Spinal cord (tissue), 10 donors: ENCODE measurements around the gene RPL10. TPM values are rescaled to one million over a fixed set of nuclear protein-coding genes. Genes with fewer than 3 reads are reported as not detected.

ENCODE experiments used
- DNase-seq, 6 donors: peaks; one replicate each; pipeline versions ENCODE4 v3.0.0 to v3.0.0-alpha.2; 2013 to 2015; ENCODE audit warnings: low spot score in 6 of 6, low read depth in 4 of 6
- H3K27ac ChIP-seq: one replicate; pipeline ENCODE4 v1.5.1; 2013; ENCODE audit warnings: low read depth, low read length, control low read depth
- H3K27me3 ChIP-seq: one replicate; pipeline ENCODE4 v1.6.1; 2013; ENCODE audit warnings: low read length; ENCODE audit not compliant: control insufficient read depth, insufficient read depth
- H3K36me3 ChIP-seq: one replicate; pipeline ENCODE4 v1.6.1; 2013; ENCODE audit warnings: low read length; ENCODE audit not compliant: control insufficient read depth, insufficient read depth
- H3K4me1 ChIP-seq: one replicate; pipeline ENCODE4 v1.6.1; 2013; ENCODE audit warnings: low read length; ENCODE audit not compliant: control insufficient read depth, insufficient read depth
- H3K4me3 ChIP-seq: one replicate; pipeline ENCODE4 v1.5.1; 2013; ENCODE audit warnings: low read depth, low read length, control low read depth
- H3K9me3 ChIP-seq: one replicate; pipeline ENCODE4 v1.6.1; 2013; ENCODE audit warnings: low read length; ENCODE audit not compliant: control insufficient read depth, insufficient read depth
- WGBS: methylation state at CpG from one replicate; pipeline ENCODE4 v1.1.5; 2013; ENCODE audit warnings: missing lambda C conversion rate; ENCODE audit not compliant: insufficient coverage; 5-methylcytosine and 5-hydroxymethylcytosine counted together
- polyA plus RNA-seq, 2 donors: library from polyadenylated mRNA; unstranded; fragments of 120-200 nt; gene quantifications; one replicate each; pipeline ENCODE4 v1.2.1, GENCODE V29; 2013; ENCODE audit not compliant: insufficient read length in 2 of 2
- total RNA-seq, 2 donors: library from RNA; depleted of rRNA in 1 of 2; stranded (reverse); fragments of 120-200 nt in 1 of 2; fragments of >200 nt in 1 of 2; gene quantifications; one replicate each; pipeline versions ENCODE4 v1.2.3 to v1.2.4, GENCODE V29; 2013 to 2014
- donor health status: healthy.

RPL10 gene
- total and polyA plus RNA-seq, 4 donors = 1,775 to 3,365 (median 2,025) TPM

DNA sequence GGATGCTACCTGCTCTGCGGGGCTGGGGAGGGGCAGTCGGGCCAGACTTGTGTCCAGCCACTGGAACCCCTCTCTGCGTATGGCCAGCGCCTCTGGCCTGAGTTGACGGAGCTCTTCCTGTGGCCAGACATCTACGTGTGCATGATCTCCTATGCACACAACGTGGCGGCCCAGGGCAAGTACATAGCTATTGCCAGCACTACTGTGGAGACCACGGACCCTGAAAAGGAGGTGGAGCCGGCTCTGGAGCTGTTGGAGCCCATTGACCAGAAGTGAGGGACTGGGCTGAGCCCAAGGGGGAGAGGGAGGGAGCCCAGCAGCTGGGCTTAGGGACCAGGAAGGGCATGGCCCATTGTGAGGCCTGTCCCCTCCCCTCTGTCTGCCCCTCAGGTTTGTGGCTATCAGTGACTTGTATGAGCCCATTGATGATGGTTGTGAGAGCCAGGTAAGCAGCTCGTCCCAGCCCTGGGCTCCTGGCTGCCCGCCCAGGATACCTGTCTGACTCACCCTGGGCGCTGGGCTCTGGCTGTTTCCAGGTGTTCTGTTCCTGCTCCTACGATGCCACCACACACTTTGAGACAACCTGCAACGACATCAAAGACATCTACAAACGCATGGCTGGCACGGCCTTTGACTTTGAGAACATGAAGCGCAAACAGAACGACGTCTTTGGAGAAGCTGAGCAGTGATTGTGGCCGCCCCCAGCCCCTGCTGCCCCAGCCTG lies 44.0 kb downstream of the RPL10 start:
- Histone ChIP-seq H3K27ac (no peak overlapping the region), H3K27me3 (no peaks in the 10 kb centered on the region), H3K4me1 (peaks cover 47% of the 10 kb centered on the region), H3K36me3 (peaks cover 66% of the 10 kb centered on the region), H3K4me3 (no peak overlapping the region), H3K9me3 (no peaks in the 10 kb centered on the region)
- 70% methylated on average over 20 of the region's 21 CpGs for WGBS
- DNase-seq = no peak

DNA sequence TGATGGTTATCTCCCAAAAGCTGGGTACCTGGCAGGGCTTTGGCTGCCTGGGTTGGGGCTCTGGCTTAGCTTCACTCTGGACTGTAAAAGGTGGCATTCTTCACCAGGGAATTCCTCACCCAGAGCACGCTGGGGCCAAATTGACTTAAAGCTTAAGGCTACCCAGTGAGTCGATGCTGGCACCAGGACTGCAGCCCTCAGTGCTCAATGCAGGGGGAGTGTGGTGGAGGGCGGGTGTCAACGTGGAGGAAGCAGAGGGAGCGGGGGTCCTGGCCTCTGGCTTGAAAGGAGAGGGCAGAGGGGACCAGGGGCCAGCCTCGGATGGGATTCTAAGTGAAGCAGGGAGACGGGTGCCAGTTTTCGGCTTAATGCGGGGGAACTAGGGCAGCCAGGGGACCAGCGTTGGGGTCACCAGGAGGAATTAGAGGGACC lies 45.3 kb downstream of the RPL10 start:
- H3K9me3 ChIP-seq = no peaks in the 10 kb centered on the region
- peak overlapping the region; percentile 10 for H3K4me3 ChIP-seq
- DNase-seq = no peak
- no peaks in the 10 kb centered on the region for H3K27me3 ChIP-seq
- peaks cover 40% of the 10 kb centered on the region for H3K4me1 ChIP-seq
- WGBS = 49% methylated on average over 9 of the region's 10 CpGs
- H3K27ac ChIP-seq = peak overlapping the region; percentile 50
- peaks cover 69% of the 10 kb centered on the region for H3K36me3 ChIP-seq

- Histone ChIP-seq H3K27ac (peak within 1 kb of the TSS; percentile 50), H3K27me3 (no peaks in the 10 kb centered on the region), H3K4me3 (peak within 1 kb of the TSS; percentile 45), H3K9me3 (no peaks in the 10 kb centered on the region), H3K4me1 (peaks cover 33% of the 10 kb centered on the region), H3K36me3 (peaks cover 70% of the 10 kb centered on the region)
- DNase-seq = peak in 2 of 6 donors; percentile 85 to 86
- 27% methylated on average over 94 of the region's 94 CpGs for WGBS
Observed at GRCh38 chrX:154443992-154444754, 46.0 kb downstream of the RPL10 start, which contains the start of gene FAM50A. FAM50A (plus strand) TSS chrX:154444141; CDS start chrX:154444236, 95 bp downstream.

- H3K4me3 ChIP-seq = peak overlapping the region; percentile 45
- no peak for DNase-seq
- peaks cover 31% of the 10 kb centered on the region for H3K4me1 ChIP-seq
- H3K9me3 ChIP-seq = no peaks in the 10 kb centered on the region
- H3K27ac ChIP-seq = peak overlapping the region; percentile 7
- H3K27me3 ChIP-seq = no peaks in the 10 kb centered on the region
- WGBS = 80% methylated on average over 13 of the region's 13 CpGs
- peaks cover 73% of the 10 kb centered on the region for H3K36me3 ChIP-seq
Observed at GRCh38 chrX:154444755-154445246, 46.6 kb downstream of the RPL10 start.

GRCh38 chrX:154445776-154446175 lies 47.6 kb downstream of the RPL10 start:
- no peak for DNase-seq
- Histone ChIP-seq H3K9me3 (no peaks in the 10 kb centered on the region), H3K27me3 (no peaks in the 10 kb centered on the region), H3K4me3 (no peak overlapping the region), H3K36me3 (peaks cover 73% of the 10 kb centered on the region), H3K4me1 (peaks cover 27% of the 10 kb centered on the region), H3K27ac (no peak overlapping the region)
- 90% methylated on average over 16 of the region's 16 CpGs for WGBS

DNA sequence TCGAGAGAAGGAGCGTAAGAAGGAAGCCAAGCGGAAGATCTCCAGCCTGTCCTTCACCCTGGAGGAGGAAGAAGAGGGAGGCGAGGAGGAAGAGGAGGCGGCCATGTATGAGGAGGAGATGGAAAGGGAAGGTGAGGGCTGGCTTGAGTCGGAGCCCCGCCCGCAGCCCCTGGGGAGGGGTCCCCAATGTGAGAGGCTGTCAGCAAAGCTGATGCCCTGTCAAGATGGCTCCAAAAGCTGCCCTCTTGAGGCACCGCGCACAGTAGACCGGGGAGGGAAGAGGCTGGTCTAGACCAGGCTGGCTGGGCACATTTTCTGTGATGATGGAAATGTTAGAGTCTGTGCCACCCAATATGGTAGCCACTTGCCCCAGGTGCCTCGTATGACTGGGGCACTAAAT lies 48.3 kb downstream of the RPL10 start:
- Histone ChIP-seq H3K4me3 (no peak overlapping the region), H3K4me1 (peaks cover 28% of the 10 kb centered on the region), H3K27ac (no peak overlapping the region), H3K9me3 (no peaks in the 10 kb centered on the region), H3K36me3 (peaks cover 73% of the 10 kb centered on the region), H3K27me3 (no peaks in the 10 kb centered on the region)
- WGBS = 89% methylated on average over 12 of the region's 12 CpGs
- no peak for DNase-seq

DNA sequence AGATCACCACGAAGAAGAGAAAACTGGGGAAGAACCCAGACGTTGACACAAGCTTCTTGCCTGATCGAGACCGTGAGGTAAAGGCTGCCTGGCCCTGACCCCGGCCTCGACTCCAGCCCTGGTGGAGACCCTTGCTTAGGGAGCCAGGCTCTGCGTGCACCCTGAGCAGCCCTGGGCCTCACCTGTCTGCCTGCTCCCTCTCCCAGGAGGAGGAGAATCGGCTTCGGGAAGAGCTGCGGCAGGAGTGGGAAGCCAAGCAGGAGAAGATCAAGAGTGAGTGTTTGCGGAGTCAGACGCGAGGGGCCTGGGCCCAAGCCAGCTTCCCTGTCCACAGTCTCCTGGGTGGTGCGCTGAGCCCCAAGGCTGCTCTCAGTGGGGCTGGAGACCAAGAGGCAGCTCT lies 50.3 kb downstream of the RPL10 start:
- H3K9me3 ChIP-seq = no peaks in the 10 kb centered on the region
- no peak for DNase-seq
- H3K27me3 ChIP-seq = no peaks in the 10 kb centered on the region
- H3K4me3 ChIP-seq = no peak overlapping the region
- H3K4me1 ChIP-seq = peaks cover 25% of the 10 kb centered on the region
- peaks cover 64% of the 10 kb centered on the region for H3K36me3 ChIP-seq
- no peak overlapping the region for H3K27ac ChIP-seq
- WGBS = 90% methylated on average over 14 of the region's 14 CpGs

GRCh38 chrX:154449618-154450017 lies 51.4 kb downstream of the RPL10 start:
- no peak for DNase-seq

GRCh38 chrX:154450312-154450711 lies 52.1 kb downstream of the RPL10 start:
- no peak overlapping the region for H3K4me3 ChIP-seq
- DNase-seq = no peak
- 73% methylated on average over 17 of the region's 17 CpGs for WGBS
- H3K27me3 ChIP-seq = no peaks in the 10 kb centered on the region
- H3K36me3 ChIP-seq = peaks cover 61% of the 10 kb centered on the region
- H3K4me1 ChIP-seq = peaks cover 12% of the 10 kb centered on the region
- no peak overlapping the region for H3K27ac ChIP-seq
- no peaks in the 10 kb centered on the region for H3K9me3 ChIP-seq

More at GRCh38 chrX:154449618-154450017, 51.4 kb downstream of the RPL10 start:
- Histone ChIP-seq H3K4me3 (no peak overlapping the region), H3K4me1 (peaks cover 19% of the 10 kb centered on the region), H3K36me3 (peaks cover 62% of the 10 kb centered on the region), H3K27ac (no peak overlapping the region), H3K27me3 (no peaks in the 10 kb centered on the region), H3K9me3 (no peaks in the 10 kb centered on the region)
- 91% methylated on average over 18 of the region's 18 CpGs for WGBS
